A549 (cell line): ENCODE results near the gene MINDY1. TPM values are rescaled to one million over a fixed set of nuclear protein-coding genes. Genes with fewer than 3 reads are reported as not detected.

ENCODE experiments used
- ATAC-seq, 2 experiments: fragments of 200-7000 bp in 1 of 2; fragments of >200 bp in 1 of 2; cut with Nextera tagmentation in 1 of 2; cut with Tn5 transposase in 1 of 2; 3 replicates each; pipeline versions ENCODE4 v1.8.0 to v1.9.1; 2018 to 2020; ENCODE audit warnings: mild to moderate bottlenecking in 1 of 2, moderate library complexity in 1 of 2
- CTCF ChIA-PET: fragments of 300-600 bp; sonication (Branson Sonifier 250); formaldehyde crosslinking; extraction: SDS; loops from one replicate; lab custom pipeline; 2021; ENCODE audit warnings: antibody characterized with exemption, inconsistent platforms; lab: Yijun Ruan, JAX
- POLR2A ChIA-PET: fragments of 350-600 bp; formaldehyde crosslinking; extraction: SDS; loops from one replicate; lab custom pipeline; 2021; ENCODE audit warnings: antibody characterized with exemption, inconsistent platforms; lab: Yijun Ruan, JAX
- DNase-seq, 2 experiments: peaks; one replicate each; pipeline versions ENCODE4 v3.0.0 to v3.0.0-alpha.2; 2011 to 2016; ENCODE audit warnings: low read depth in 1 of 2, low spot score in 1 of 2
- FAIRE-seq: peaks from 2 replicates; lab custom pipeline; 2011; peaks lifted over from hg19 to GRCh38; lab: Jason Lieb, UNC
- H3K27ac ChIP-seq, 2 experiments: fragments of >200 bp; sonication (Bioruptor Twin); formaldehyde crosslinking; 3 replicates each; pipeline ENCODE4 v1.5.1; 2016 to 2017
- H3K4me1 ChIP-seq: fragments of >200 bp; sonication (Bioruptor Twin); formaldehyde crosslinking; 3 replicates; pipeline ENCODE4 v1.6.1; 2016
- H3K4me2 ChIP-seq: fragments of >200 bp; sonication (Bioruptor Twin); formaldehyde crosslinking; 3 replicates; pipeline ENCODE4 v1.6.1; 2016
- H3K4me3 ChIP-seq: fragments of >200 bp; sonication (Bioruptor Twin); formaldehyde crosslinking; 3 replicates; pipeline ENCODE4 v1.5.1; 2016
- H3K9me3 ChIP-seq: fragments of >200 bp; sonication (Bioruptor Twin); formaldehyde crosslinking; 3 replicates; pipeline ENCODE4 v1.6.1; 2016
- CHD4 ChIP-seq: fragments of 200-600 bp; sonication (generic); IDR thresholded peaks from 2 replicates; pipeline ENCODE4 v1.6.1; 2016; ENCODE audit warnings: antibody characterized with exemption, mild to moderate bottlenecking, borderline replicate concordance
- KDM5A ChIP-seq: fragments of 200-600 bp; sonication (generic); IDR thresholded peaks from 2 replicates; pipeline ENCODE4 v1.6.1; 2016; ENCODE audit warnings: antibody characterized with exemption, mild to moderate bottlenecking
- MAFK ChIP-seq: fragments of 450-650 bp; IDR thresholded peaks from 2 replicates; pipeline ENCODE4 v1.6.1; 2014; ENCODE audit not compliant: partially characterized antibody
- NPAS2 ChIP-seq: fragments of 250-450 bp; sonication (Bioruptor Pico); IDR thresholded peaks from 2 replicates; pipeline ENCODE4 v1.8.0; 2022; ENCODE audit warnings: mild to moderate bottlenecking, moderate library complexity, borderline replicate concordance
- PHF8 ChIP-seq: fragments of 200-600 bp; sonication (generic); IDR thresholded peaks from 2 replicates; pipeline ENCODE4 v1.6.1; 2016; ENCODE audit warnings: low read depth, mild to moderate bottlenecking, antibody characterized with exemption, moderate library complexity, borderline replicate concordance
- SREBF2 ChIP-seq: fragments of 450-650 bp; IDR thresholded peaks from 2 replicates; pipeline ENCODE4 v1.6.1; 2014; ENCODE audit warnings: mild to moderate bottlenecking, moderate library complexity
- TFCP2L1 ChIP-seq: fragments of 250-450 bp; sonication (Bioruptor Pico); IDR thresholded peaks from 2 replicates; pipeline ENCODE4 v1.5.0; 2021; ENCODE audit warnings: mild to moderate bottlenecking
- ZSCAN20 ChIP-seq: fragments of 250-450 bp; sonication (Bioruptor Pico); IDR thresholded peaks from 2 replicates; pipeline ENCODE4 v1.8.0; 2022; ENCODE audit warnings: mild to moderate bottlenecking, moderate library complexity
- WGBS: methylation state at CpG from one replicate; pipeline ENCODE4 v1.1.6; 2017; ENCODE audit errors: missing lambda C conversion rate; 5-methylcytosine and 5-hydroxymethylcytosine counted together
- polyA plus RNA-seq, 4 experiments: library from polyadenylated mRNA; depleted of rRNA in 3 of 4; stranded (reverse); fragments of >200 nt; fragmentation: RNase III in 1 of 4; extraction: RNeasy Plus Mini Kit Qiagen cat#74134 plus additional on column Dnase treatment in 1 of 4; gene quantifications; 2 replicates in 3 of 4; 3 replicates in 1 of 4; pipeline ENCODE4 v1.2.3, GENCODE V29; 2011 to 2017
- TF ChIP-seq, protein P1 (sequence below): fragments of 250-450 bp; sonication (Bioruptor Pico); IDR thresholded peaks from 2 replicates; pipeline ENCODE4 v1.5.0; 2021; ENCODE audit warnings: mild to moderate bottlenecking, moderate library complexity, borderline replicate concordance
- TF ChIP-seq, protein P2 (sequence below): IDR thresholded peaks from 2 replicates; pipeline ENCODE4 v1.6.1; 2012
- TF ChIP-seq, protein P3 (sequence below): fragments of 450-650 bp; IDR thresholded peaks from 2 replicates; pipeline ENCODE4 v1.6.1; 2014; ENCODE audit warnings: antibody characterized with exemption

MINDY1 gene
- polyA plus RNA-seq, 2 of the 4 experiments (the other 2 are of a cell fraction): 4.8 to 5.2 TPM

DNA sequence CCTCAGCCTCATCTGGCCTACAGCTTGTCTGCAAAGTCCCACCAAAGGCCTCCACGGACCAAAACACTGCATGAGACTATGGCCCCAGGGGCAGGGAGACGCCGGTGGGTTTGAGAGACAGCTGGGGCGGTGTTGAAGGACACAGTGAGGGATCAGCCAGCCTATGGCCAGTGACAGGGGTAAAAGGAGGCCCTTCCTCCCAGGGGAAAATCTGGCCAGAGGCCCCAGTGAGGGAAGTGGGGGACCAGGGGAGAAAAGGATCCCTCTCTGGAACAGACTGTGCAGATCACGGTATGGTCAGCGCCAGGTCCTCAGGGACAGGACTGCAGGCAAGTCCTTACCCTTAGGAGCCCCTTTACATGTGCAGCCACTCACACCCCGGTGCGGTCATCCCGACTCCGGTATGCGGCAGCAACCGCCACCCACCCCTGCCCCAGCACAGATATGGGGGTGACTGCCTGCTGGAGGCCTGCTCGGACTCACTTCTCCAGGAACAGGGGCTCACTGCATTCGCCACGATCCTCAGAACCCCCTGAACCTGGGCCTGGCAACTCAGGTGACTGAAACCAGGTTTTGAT is 33.4 kb downstream of the MINDY1 start:
- WGBS: 19% methylated on average over 13 of the region's 15 CpGs
- FAIRE-seq: no peak
- Histone ChIP-seq H3K9me3 (no peaks in the 10 kb centered on the region), H3K4me2 (peak overlapping the region; percentile 95), H3K4me3 (peak overlapping the region; percentile 90), H3K4me1 (peaks cover 71% of the 10 kb centered on the region), H3K27ac (peak overlapping the region; percentile 98 to 100)
- TF ChIP-seq NPAS2 (CRISPR knock-in tag): no peak
- TF ChIP-seq, protein P1, sequence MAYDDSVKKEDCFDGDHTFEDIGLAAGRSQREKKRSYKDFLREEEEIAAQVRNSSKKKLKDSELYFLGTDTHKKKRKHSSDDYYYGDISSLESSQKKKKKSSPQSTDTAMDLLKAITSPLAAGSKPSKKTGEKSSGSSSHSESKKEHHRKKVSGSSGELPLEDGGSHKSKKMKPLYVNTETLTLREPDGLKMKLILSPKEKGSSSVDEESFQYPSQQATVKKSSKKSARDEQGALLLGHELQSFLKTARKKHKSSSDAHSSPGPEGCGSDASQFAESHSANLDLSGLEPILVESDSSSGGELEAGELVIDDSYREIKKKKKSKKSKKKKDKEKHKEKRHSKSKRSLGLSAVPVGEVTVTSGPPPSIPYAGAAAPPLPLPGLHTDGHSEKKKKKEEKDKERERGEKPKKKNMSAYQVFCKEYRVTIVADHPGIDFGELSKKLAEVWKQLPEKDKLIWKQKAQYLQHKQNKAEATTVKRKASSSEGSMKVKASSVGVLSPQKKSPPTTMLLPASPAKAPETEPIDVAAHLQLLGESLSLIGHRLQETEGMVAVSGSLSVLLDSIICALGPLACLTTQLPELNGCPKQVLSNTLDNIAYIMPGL (CRISPR knock-in tag): no peak
- no peak for TF ChIP-seq TFCP2L1 (CRISPR knock-in tag)
- no peak for TF ChIP-seq SREBF2
- TF ChIP-seq MAFK: no peak
- TF ChIP-seq PHF8: no peak
- DNase-seq: no peak
- ATAC-seq: peak in 1 of 2 experiments; percentile 3; a peak in 3 of 6 replicates
- CTCF ChIA-PET: interaction anchor here (1.0 to 26.8 kb wide), 5 partner anchors 8 to 160 kb away, joined by 3 to 586 read pairs (median 8); partner anchors contain the start of genes ANXA9 and MINDY1
- POLR2A ChIA-PET: no interaction called here

DNA sequence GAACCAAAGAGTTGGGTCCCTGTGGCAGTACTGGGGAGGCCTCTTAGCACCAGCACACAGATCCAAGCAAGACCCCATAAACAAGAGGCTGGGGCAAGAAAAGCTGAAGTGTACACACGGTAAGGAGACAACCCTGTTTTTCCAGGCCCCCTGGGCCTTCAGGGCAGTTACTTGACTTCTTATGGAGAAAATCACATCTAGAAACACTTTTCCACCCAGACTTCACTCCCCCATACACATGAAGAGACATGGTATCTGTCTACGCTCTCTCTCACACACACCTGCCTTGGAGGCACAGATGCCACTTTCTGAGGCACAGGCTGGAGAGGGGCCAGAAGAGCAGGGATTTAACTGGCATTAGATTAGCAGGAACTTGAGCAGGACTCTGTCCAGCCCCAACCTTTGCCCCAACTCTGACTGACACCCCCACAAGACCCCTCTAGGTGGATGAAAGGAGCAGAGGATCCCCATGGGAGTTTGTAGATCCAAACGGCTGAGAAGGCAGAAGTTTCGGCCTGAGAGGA is 34.2 kb downstream of the MINDY1 start:
- no peak for FAIRE-seq
- TF ChIP-seq CHD4 (no peak), ZSCAN20 (CRISPR knock-in tag) (no peak)
- Histone ChIP-seq H3K4me2 (peak overlapping the region; percentile 95), H3K9me3 (no peaks in the 10 kb centered on the region), H3K4me3 (peak overlapping the region; percentile 90), H3K4me1 (peaks cover 62% of the 10 kb centered on the region), H3K27ac (peak overlapping the region; percentile 98 to 100)
- WGBS: 57% methylated on average over 4 of the region's 4 CpGs
- CTCF ChIA-PET: interaction anchor here (0.6 to 26.8 kb wide), 2 partner anchors 23 to 307 kb away, joined by 3 to 586 read pairs; partner anchors contain the start of gene MINDY1
- POLR2A ChIA-PET: no interaction called here
- no peak for DNase-seq
- no peak for ATAC-seq

DNA sequence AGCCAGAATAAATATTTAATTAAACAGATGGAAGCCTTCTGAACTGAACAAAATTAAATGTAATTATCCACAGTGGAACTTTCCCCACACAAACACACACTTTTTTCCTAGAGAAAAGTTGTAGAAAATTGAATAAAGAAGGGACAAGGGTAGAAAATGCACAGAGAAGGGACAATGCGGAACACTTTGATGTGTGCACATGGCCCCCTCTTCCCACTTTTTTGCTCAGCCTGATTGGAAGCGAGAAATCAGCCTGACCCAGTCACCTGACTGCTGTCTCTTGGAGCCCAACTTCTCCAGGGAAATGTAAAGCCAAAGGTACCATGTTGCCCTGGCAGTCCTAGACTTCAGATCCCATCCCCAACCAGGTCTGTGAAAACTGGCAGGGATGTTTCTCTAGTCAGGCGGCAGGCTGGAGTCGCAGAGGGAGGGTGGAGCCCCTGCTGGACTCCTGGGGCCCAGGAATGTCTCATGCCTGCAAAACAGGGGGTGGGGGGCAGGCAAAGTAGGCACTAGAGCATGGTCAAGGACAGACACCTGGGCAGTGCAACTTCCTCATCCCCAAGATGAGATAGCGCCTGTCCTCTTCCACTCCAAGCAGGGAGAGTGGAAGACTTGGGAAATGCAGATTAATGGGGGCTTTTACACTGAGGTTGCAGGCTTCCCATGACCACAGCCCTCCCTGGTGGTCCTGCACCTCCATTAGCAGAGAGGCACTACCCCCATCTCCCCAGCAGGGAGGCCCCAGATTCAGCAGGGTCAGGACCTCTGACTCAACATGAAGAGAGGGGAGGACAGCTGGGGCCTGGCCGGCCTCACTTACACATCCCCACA is 34.9 kb downstream of the MINDY1 start:
- 46% methylated on average over 6 of the region's 6 CpGs for WGBS
- POLR2A ChIA-PET: no interaction called here
- H3K27ac ChIP-seq: peak overlapping the region; percentile 98 to 100

More for the DNA sequence above, 34.9 kb downstream of the MINDY1 start:
- CTCF ChIA-PET: interaction anchor here (0.6 to 26.8 kb wide), 7 partner anchors 9 to 307 kb away, joined by 3 to 586 read pairs (median 11); partner anchors contain the start of gene MINDY1
- Histone ChIP-seq H3K9me3 (no peaks in the 10 kb centered on the region), H3K4me3 (peak overlapping the region; percentile 90), H3K4me1 (peaks cover 57% of the 10 kb centered on the region), H3K4me2 (peak overlapping the region; percentile 95)
- no peak for DNase-seq
- peak in 1 of 2 experiments; percentile 29; a peak in 3 of 6 replicates for ATAC-seq
- TF ChIP-seq, protein P2, sequence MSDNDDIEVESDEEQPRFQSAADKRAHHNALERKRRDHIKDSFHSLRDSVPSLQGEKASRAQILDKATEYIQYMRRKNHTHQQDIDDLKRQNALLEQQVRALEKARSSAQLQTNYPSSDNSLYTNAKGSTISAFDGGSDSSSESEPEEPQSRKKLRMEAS: peak; percentile 44; the same call in 1 of the 2 replicates
- TF ChIP-seq, protein P3, sequence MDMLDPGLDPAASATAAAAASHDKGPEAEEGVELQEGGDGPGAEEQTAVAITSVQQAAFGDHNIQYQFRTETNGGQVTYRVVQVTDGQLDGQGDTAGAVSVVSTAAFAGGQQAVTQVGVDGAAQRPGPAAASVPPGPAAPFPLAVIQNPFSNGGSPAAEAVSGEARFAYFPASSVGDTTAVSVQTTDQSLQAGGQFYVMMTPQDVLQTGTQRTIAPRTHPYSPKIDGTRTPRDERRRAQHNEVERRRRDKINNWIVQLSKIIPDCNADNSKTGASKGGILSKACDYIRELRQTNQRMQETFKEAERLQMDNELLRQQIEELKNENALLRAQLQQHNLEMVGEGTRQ: peak; percentile 36
- TF ChIP-seq KDM5A: no peak
- no peak for FAIRE-seq
